HepG2 (cell line): ENCODE results near the gene FBXW2.

Experiments used
- AKAP8 ChIP-seq: sonication (generic); formaldehyde crosslinking; IDR thresholded peaks from 2 replicates; pipeline ENCODE4 v1.5.1; 2020; ENCODE audit warnings: mild to moderate bottlenecking, missing genetic modification reagents
- CBX5 ChIP-seq: sonication (generic); formaldehyde crosslinking; IDR thresholded peaks from 2 replicates; pipeline ENCODE4 v1.4.0; 2020; ENCODE audit warnings: missing genetic modification reagents, borderline replicate concordance
- CTCF ChIP-seq: sonication (generic); formaldehyde crosslinking; IDR thresholded peaks from 2 replicates; pipeline ENCODE4 v1.5.0; 2020; ENCODE audit warnings: mild to moderate bottlenecking, missing genetic modification reagents, moderate library complexity
- DPF2 ChIP-seq: sonication (generic); formaldehyde crosslinking; IDR thresholded peaks from 2 replicates; pipeline ENCODE4 v1.4.0; 2020; ENCODE audit warnings: mild to moderate bottlenecking, low read depth, missing genetic modification reagents, borderline replicate concordance
- ELK4 ChIP-seq: sonication (generic); formaldehyde crosslinking; IDR thresholded peaks from 2 replicates; pipeline ENCODE4 v1.9.0; 2021; ENCODE audit warnings: missing genetic modification reagents, borderline replicate concordance
- EP300 ChIP-seq, 3 experiments: sonication (generic) in 1 of 3; formaldehyde crosslinking in 1 of 3; IDR thresholded peaks; 2 replicates each; pipeline versions ENCODE4 v1.5.1 to v1.6.1; 2011 to 2020; ENCODE audit warnings: low read depth in 2 of 3, low read length in 2 of 3, borderline replicate concordance in 1 of 3, improper control_type of control experiment in 1 of 3, mild to moderate bottlenecking in 1 of 3, missing genetic modification reagents in 1 of 3, moderate library complexity in 1 of 3
- EZH2 ChIP-seq: conservative IDR thresholded peaks from 2 replicates; pipeline ENCODE4 v1.6.1; 2012; ENCODE audit warnings: mild to moderate bottlenecking, low read depth, low read length, moderate library complexity
- NFE2 ChIP-seq: sonication (generic); formaldehyde crosslinking; IDR thresholded peaks from 2 replicates; pipeline ENCODE4 v1.4.0; 2020; ENCODE audit warnings: missing genetic modification reagents
- ZNF264 ChIP-seq: sonication (generic); formaldehyde crosslinking; IDR thresholded peaks from 2 replicates; pipeline ENCODE4 v1.4.0; 2020; ENCODE audit warnings: missing genetic modification reagents
- ZSCAN21 ChIP-seq: sonication (generic); formaldehyde crosslinking; IDR thresholded peaks from 2 replicates; pipeline ENCODE4 v1.8.0; 2022; ENCODE audit warnings: mild to moderate bottlenecking, missing genetic modification reagents, moderate library complexity, borderline replicate concordance

DNA sequence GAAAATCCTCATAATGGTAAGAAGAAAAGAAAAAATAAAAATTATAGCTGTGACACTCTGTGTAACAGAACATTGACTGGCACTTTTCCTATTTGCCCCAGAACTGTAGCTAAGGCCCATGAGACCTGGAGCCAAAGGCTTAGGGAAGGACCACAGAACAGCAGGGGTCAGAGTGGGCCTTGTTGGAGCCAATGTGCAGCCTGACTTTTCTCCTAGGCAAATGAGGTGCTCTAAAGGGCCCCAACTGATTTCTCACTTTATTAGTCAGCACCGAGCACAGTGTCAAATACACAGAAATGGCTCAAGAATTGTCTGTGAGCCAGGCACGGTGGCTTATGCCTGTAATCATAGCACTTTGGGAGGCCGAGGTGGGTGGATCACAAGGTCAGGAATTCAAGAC, 74.9 kb downstream of the FBXW2 start:
- TF ChIP-seq AKAP8 (CRISPR knock-in tag) (no peak), EP300 (IDR thresholded peaks at IDR 0.05; ENCODE audit: low read depth in 2 of 2, low read length in 2 of 2) (no peak), EP300 (CRISPR knock-in tag; IDR thresholded peaks at IDR 0.05; ENCODE audit: borderline replicate concordance) (no peak), CBX5 (CRISPR knock-in tag) (no peak), CTCF (CRISPR knock-in tag) (no peak), ELK4 (CRISPR knock-in tag) (no peak), ZNF264 (no peak), DPF2 (CRISPR knock-in tag) (no peak), ZSCAN21 (CRISPR knock-in tag) (no peak), NFE2 (CRISPR knock-in tag) (no peak), EZH2 (no peak)
